PC-9 (cell line): ENCODE data around the gene PIGO.

Source experiments
- CTCF ChIP-seq: fragments of 200-600 bp; sonication (generic); conservative IDR thresholded peaks from 2 replicates; pipeline ENCODE4 v1.6.1; 2017; ENCODE audit warnings: mixed run types, antibody characterized with exemption, mild to moderate bottlenecking, moderate library complexity
- EZH2 ChIP-seq: fragments of 200-600 bp; sonication (generic); IDR thresholded peaks from 2 replicates; pipeline ENCODE4 v1.8.0; 2017; ENCODE audit warnings: antibody characterized with exemption, low read depth

- TF ChIP-seq CTCF (no peak), EZH2 (no peak)
Observed at GRCh38 chr9:35106343-35106730, 9.9 kb upstream of the PIGO start.
